NCI-H2029 treated with DMSO at 0.1 percent for 48 hours (cell line): ENCODE measurements around the gene CCDC74B.
"Not testable (repeated sequence)": the region's sequence is repeated elsewhere in the genome, so short reads cannot be mapped to it uniquely, and the experiment has no call there.

ENCODE experiments used
- DNase-seq: peaks from one replicate; lab custom pipeline; 2025; lab: John Stamatoyannopoulos, UW

CCDC74B gene

GRCh38 chr2:130102597-130103363 is 42.1 kb downstream of the CCDC74B start:
- not testable (repeated sequence) for DNase-seq
